Esophagus muscularis mucosa (tissue), 4 donors: ENCODE measurements around the gene STK10. TPM values are rescaled to one million over a fixed set of nuclear protein-coding genes. Genes with fewer than 3 reads are reported as not detected.
"Not testable (repeated sequence)": the region's sequence is repeated elsewhere in the genome, so short reads cannot be mapped to it uniquely, and the experiment has no call there.

ENCODE experiments used
- DNase-seq: peaks from one replicate; pipeline ENCODE4 v3.0.0-alpha.2; 2017; ENCODE audit errors: extremely low spot score
- H3K27ac ChIP-seq, 4 donors: fragments of 200-600 bp; sonication (generic); replicated peaks in 1 of 4; 1 replicate in 3 of 4; 2 replicates in 1 of 4; pipeline ENCODE4 v1.5.1; 2016 to 2019; ENCODE audit warnings: mild to moderate bottlenecking in 1 of 4
- H3K27me3 ChIP-seq, 4 donors: fragments of 200-600 bp; sonication (generic); one replicate each; pipeline versions ENCODE4 v1.5.1 to v1.6.0; 2016 to 2019
- H3K36me3 ChIP-seq, 4 donors: fragments of 200-600 bp; sonication (generic); one replicate each; pipeline ENCODE4 v1.5.1; 2016 to 2019
- H3K4me1 ChIP-seq, 4 donors: fragments of 200-600 bp; sonication (generic); one replicate each; pipeline ENCODE4 v1.5.1; 2016 to 2019
- H3K4me3 ChIP-seq, 4 donors: fragments of 200-600 bp; sonication (generic); 1 replicate in 2 of 4; 2 replicates in 2 of 4; pipeline ENCODE4 v1.5.1; 2016 to 2019; ENCODE audit warnings: mild to moderate bottlenecking in 4 of 4, moderate library complexity in 1 of 4
- H3K9me3 ChIP-seq, 4 donors: fragments of 200-600 bp; sonication (generic); 1 replicate in 3 of 4; 2 replicates in 1 of 4; pipeline ENCODE4 v1.5.1; 2016 to 2019
- EP300 ChIP-seq: sonication (generic); formaldehyde crosslinking; IDR thresholded peaks from one replicate; pipeline ENCODE4 v1.6.1; 2017; ENCODE audit warnings: antibody characterized with exemption
- POLR2A ChIP-seq: fragments of 450-650 bp; IDR thresholded peaks from one replicate; pipeline ENCODE4 v1.6.1; 2017; ENCODE audit warnings: antibody characterized with exemption, moderate library complexity, mild to moderate bottlenecking, low read depth
- POLR2AphosphoS5 ChIP-seq, 2 donors: sonication (generic); formaldehyde crosslinking; IDR thresholded peaks; one replicate each; pipeline ENCODE4 v1.6.1; 2017; ENCODE audit warnings: antibody characterized with exemption in 2 of 2
- WGBS: methylation state at CpG from one replicate; pipeline ENCODE4 v1.1.5; 2018; 5-methylcytosine and 5-hydroxymethylcytosine counted together
- intact Hi-C: fragments of 100-400 bp; cut with DNase I; formaldehyde crosslinking; loops from one replicate; pipeline ENCODE4 v1.15.1; 2023
- total RNA-seq, 4 donors: library from RNA; depleted of rRNA; stranded (reverse); fragments of >200 nt; gene quantifications; one replicate each; pipeline versions ENCODE4 v1.1.0 to v1.2.1, GENCODE V29; 2016
- TF ChIP-seq, protein P1 (sequence below), 3 experiments: fragments of 200-600 bp in 2 of 3; fragments of 450-650 bp in 1 of 3; sonication (generic) in 2 of 3; IDR thresholded peaks; one replicate each; pipeline ENCODE4 v1.5.1; 2017 to 2019; ENCODE audit warnings: antibody characterized with exemption in 3 of 3, mild to moderate bottlenecking in 2 of 3, moderate library complexity in 1 of 3

The STK10 gene
- total RNA-seq, 4 donors from 2014 or later = 18.8 to 21.8 (median 19.4) TPM

DNA sequence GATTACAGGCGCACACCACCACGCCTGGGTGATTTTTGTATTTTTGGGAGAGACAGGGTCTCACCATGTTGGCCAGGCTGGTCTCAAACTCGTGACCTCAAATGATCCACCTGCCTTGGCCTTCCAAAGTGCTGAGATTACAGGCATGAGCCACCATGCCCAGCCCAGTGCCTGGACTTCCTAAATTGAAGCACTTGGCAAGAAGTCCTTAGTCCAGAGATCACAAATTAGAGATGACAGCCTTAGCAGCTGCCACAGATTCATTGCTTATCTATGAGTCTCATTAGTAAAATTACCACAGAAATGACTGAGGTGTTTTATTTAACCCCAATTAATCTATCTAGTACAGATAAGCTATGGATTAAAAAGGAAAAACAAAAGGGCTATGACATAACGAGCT, 25.1 kb upstream of the STK10 start:
- Histone ChIP-seq H3K4me3 (no peak overlapping the region), H3K27me3 (no peaks in the 10 kb centered on the region), H3K27ac (no peak overlapping the region), H3K36me3 (peaks cover 6 to 45% (median 25%) of the 10 kb centered on the region in 4 donors), H3K9me3 (no peaks in the 10 kb centered on the region), H3K4me1 (no peaks in the 10 kb centered on the region)
- TF ChIP-seq POLR2AphosphoS5 (IDR thresholded peaks at IDR 0.05) (no peak), EP300 (no peak), POLR2A (no peak)
- TF ChIP-seq, protein P1, sequence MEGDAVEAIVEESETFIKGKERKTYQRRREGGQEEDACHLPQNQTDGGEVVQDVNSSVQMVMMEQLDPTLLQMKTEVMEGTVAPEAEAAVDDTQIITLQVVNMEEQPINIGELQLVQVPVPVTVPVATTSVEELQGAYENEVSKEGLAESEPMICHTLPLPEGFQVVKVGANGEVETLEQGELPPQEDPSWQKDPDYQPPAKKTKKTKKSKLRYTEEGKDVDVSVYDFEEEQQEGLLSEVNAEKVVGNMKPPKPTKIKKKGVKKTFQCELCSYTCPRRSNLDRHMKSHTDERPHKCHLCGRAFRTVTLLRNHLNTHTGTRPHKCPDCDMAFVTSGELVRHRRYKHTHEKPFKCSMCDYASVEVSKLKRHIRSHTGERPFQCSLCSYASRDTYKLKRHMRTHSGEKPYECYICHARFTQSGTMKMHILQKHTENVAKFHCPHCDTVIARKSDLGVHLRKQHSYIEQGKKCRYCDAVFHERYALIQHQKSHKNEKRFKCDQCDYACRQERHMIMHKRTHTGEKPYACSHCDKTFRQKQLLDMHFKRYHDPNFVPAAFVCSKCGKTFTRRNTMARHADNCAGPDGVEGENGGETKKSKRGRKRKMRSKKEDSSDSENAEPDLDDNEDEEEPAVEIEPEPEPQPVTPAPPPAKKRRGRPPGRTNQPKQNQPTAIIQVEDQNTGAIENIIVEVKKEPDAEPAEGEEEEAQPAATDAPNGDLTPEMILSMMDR (IDR thresholded peaks at IDR 0.05) = no peak
- no peak for DNase-seq
- intact Hi-C loops = no loop called here
- WGBS = 90% methylated on average over 4 of the region's 4 CpGs

DNA sequence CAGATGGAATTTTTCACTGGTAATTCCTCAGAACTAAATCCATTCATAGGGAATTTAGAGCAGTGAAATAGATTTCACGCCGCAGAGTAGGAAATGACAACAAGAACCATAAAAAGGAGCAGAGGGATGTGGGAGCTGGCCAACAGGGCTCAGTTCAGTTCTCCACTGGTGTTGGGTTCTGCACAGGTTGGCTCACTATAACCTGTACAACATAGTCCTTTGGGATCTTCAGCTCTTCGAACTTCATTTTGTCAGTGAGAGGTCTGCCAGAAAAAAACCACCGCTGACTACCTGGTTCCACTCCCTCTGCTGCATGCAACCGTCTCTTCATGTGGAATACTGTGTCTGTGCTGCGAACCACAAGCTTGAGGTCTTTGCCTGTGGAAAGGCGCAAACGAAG, 23.7 kb upstream of the STK10 start:
- peaks cover 6 to 36% (median 24%) of the 10 kb centered on the region in 4 donors for H3K36me3 ChIP-seq
- WGBS = 93% methylated on average over 8 of the region's 8 CpGs
- no peaks in the 10 kb centered on the region for H3K9me3 ChIP-seq
- no peaks in the 10 kb centered on the region for H3K4me1 ChIP-seq
- TF ChIP-seq EP300 (no peak), POLR2AphosphoS5 (IDR thresholded peaks at IDR 0.05) (no peak)
- H3K4me3 ChIP-seq = no peak overlapping the region
- no peak overlapping the region for H3K27ac ChIP-seq
- intact Hi-C loops = no loop called here
- no peaks in the 10 kb centered on the region for H3K27me3 ChIP-seq
- no peak for DNase-seq

DNA sequence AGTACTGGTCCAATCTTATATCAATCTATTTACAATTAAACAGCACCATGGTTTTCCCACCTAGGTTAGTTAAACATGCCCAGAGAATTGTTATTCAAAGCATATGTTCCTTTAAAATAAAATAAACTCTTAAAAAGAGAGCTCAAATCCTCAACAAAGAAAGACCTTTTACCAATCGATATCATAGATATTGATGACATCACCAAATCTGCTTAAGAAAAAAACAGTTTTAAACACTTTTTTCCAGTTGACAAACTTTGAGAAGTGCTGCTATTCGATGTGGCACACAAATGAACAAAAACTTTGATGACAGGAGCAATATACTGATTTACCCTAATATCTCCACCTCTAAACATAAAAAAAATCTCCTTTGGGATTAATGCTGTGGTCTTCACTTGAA, 21.7 kb upstream of the STK10 start:
- no peak for DNase-seq
- 92% methylated on average over 2 of the region's 2 CpGs for WGBS
- H3K9me3 ChIP-seq = no peaks in the 10 kb centered on the region
- intact Hi-C loops = no loop called here
- H3K27me3 ChIP-seq = no peaks in the 10 kb centered on the region
- no peaks in the 10 kb centered on the region for H3K4me1 ChIP-seq
- TF ChIP-seq EP300 = no peak
- TF ChIP-seq, protein P1 (IDR thresholded peaks at IDR 0.05) = no peak
- no peak for TF ChIP-seq POLR2A
- no peak for TF ChIP-seq POLR2AphosphoS5 (IDR thresholded peaks at IDR 0.05)
- H3K27ac ChIP-seq = no peak overlapping the region
- H3K36me3 ChIP-seq = peaks cover 6 to 36% (median 22%) of the 10 kb centered on the region in 4 donors
- no peak overlapping the region for H3K4me3 ChIP-seq

DNA sequence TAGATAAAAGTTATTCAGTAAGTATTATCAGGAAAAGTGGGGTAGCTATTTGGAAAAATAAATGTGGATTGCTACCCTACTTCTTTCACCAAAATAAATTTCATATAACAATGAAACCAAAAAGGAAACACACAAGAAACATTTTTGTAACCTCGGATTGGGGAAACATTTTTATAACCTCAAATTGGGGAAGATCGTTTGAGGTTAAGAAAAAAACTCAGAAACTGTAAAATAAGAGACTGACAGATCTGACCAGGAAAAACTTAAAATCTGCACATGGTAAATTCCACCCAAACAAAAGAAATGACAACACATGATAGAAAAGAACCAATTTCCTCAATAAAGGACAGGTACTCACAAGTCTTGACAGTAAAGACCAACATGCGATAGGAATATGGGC, 19.5 kb upstream of the STK10 start:
- Histone ChIP-seq H3K4me1 (no peaks in the 10 kb centered on the region), H3K27me3 (no peaks in the 10 kb centered on the region), H3K27ac (no peak overlapping the region), H3K4me3 (no peak overlapping the region), H3K9me3 (no peaks in the 10 kb centered on the region), H3K36me3 (peaks cover 6 to 30% (median 22%) of the 10 kb centered on the region in 4 donors)
- no peak for DNase-seq
- intact Hi-C loops = no loop called here
- TF ChIP-seq POLR2A = no peak
- TF ChIP-seq POLR2AphosphoS5 (IDR thresholded peaks at IDR 0.05) = no peak
- TF ChIP-seq EP300 = no peak
- TF ChIP-seq, protein P1 (IDR thresholded peaks at IDR 0.05) = no peak
- 67% methylated on average over 3 of the region's 3 CpGs for WGBS

DNA sequence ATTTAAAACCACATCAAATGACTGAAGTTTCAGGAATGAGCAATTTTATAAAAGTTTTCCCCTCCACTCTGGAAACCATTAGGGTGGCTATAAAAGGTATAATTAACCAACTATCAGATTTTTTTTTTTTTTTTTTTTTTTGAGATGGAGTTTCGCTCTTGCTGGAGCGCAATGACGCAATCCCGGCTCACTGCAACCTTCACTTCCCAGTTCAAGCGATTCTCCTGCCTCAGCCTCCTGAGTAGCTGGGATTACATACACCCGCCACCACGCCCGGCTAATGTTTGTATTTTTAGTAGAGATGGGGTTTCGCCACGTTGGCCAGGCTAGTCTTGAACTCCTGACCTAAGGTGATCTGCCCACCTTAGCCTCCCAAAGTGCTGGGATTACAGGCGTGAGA, 18.0 kb upstream of the STK10 start:
- DNase-seq, H3K4me3 ChIP-seq, H3K27ac ChIP-seq, H3K27me3 ChIP-seq, intact Hi-C loops, H3K9me3 ChIP-seq, H3K4me1 ChIP-seq: not testable (repeated sequence)
- WGBS = 90% methylated on average over 11 of the region's 11 CpGs
- H3K36me3 ChIP-seq = peaks cover 5 to 19% (median 13%) of the 10 kb centered on the region in 4 donors

DNA sequence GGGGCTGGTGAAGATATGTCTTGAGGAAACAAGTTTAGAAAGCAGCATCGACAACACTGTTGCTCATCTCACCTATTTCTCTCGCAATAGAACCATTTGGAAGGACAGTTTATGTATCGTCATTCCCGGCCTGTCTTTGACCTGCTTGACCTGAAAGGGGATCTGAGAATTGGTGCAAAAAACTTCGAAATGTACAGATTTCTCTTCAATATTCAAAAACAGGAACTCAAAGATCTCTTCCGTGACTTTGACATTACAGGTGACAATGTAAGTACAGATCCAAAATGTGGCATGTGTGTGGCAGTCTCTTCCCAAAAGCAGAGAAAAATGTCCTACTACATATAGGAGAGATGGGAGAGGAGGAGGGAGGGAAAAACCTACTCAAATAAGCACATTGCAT, 12.5 kb upstream of the STK10 start:
- intact Hi-C loops = no loop called here

More for the DNA sequence above, 12.5 kb upstream of the STK10 start:
- Histone ChIP-seq H3K27me3 (no peaks in the 10 kb centered on the region), H3K4me1 (no peaks in the 10 kb centered on the region), H3K4me3 (no peak overlapping the region), H3K27ac (no peak overlapping the region), H3K36me3 (no peaks in the 10 kb centered on the region), H3K9me3 (no peaks in the 10 kb centered on the region)
- DNase-seq = no peak
- 76% methylated on average over 6 of the region's 6 CpGs for WGBS
- TF ChIP-seq POLR2AphosphoS5 (IDR thresholded peaks at IDR 0.05) (no peak), EP300 (no peak), POLR2A (no peak)
- TF ChIP-seq, protein P1 (IDR thresholded peaks at IDR 0.05) = no peak
